H7 (cell line): ENCODE measurements around the gene TMEM52B. TPM values are rescaled to one million over a fixed set of nuclear protein-coding genes. Genes with fewer than 3 reads are reported as not detected.

Experiments used
- DNase-seq: peaks from one replicate; pipeline ENCODE4 v3.0.0; 2012
- H3K27me3 ChIP-seq: 2 replicates; pipeline ENCODE4 v1.6.0; 2011; ENCODE audit warnings: mild to moderate bottlenecking, low read length; ENCODE audit not compliant: control insufficient read depth, insufficient read depth
- H3K36me3 ChIP-seq: replicated peaks from 2 replicates; pipeline ENCODE4 v1.5.1; 2011; ENCODE audit warnings: low read length; ENCODE audit not compliant: control insufficient read depth, insufficient read depth
- H3K4me3 ChIP-seq: 2 replicates; pipeline ENCODE4 v1.5.1; 2011; ENCODE audit warnings: low read depth, mild to moderate bottlenecking, control low read depth, low read length, moderate library complexity; ENCODE audit not compliant: insufficient read depth
- total RNA-seq: library from RNA; depleted of rRNA; stranded (reverse); fragments of >200 nt; shearing (Covaris generic); gene quantifications from 2 replicates; pipeline ENCODE4 v1.2.3, GENCODE V29; 2014; rRNA removed

TMEM52B gene
- total RNA-seq = not detected in 2 replicates

GRCh38 chr12:10178821-10179220 is at the start of gene TMEM52B:
TMEM52B (plus strand) TSS chr12:10179032; CDS start chr12:10179575, 543 bp downstream.
- DNase-seq = no peak
- Histone ChIP-seq H3K4me3 (no peak within 1 kb of the TSS), H3K27me3 (no peaks in the 10 kb centered on the region), H3K36me3 (no peaks in the 10 kb centered on the region)

GRCh38 chr12:10130042-10130441 is 48.8 kb upstream of the TMEM52B start, which contains the start of gene CLEC7A:
CLEC7A (minus strand) TSS chr12:10130199; CDS start chr12:10130082, 117 bp downstream.
- DNase-seq = no peak
- no peak within 1 kb of the TSS for H3K4me3 ChIP-seq
- H3K27me3 ChIP-seq = no peaks in the 10 kb centered on the region
- no peaks in the 10 kb centered on the region for H3K36me3 ChIP-seq

- DNase-seq = no peak
- Histone ChIP-seq H3K4me3 (no peak overlapping the region), H3K36me3 (no peaks in the 10 kb centered on the region), H3K27me3 (no peaks in the 10 kb centered on the region)
Measured at GRCh38 chr12:10131111-10131690, 47.6 kb upstream of the TMEM52B start.

GRCh38 chr12:10132850-10133370 is 45.9 kb upstream of the TMEM52B start:
- Histone ChIP-seq H3K4me3 (no peak overlapping the region), H3K36me3 (no peaks in the 10 kb centered on the region), H3K27me3 (no peaks in the 10 kb centered on the region)
- DNase-seq = no peak

GRCh38 chr12:10135126-10135525 is 43.7 kb upstream of the TMEM52B start:
- H3K36me3 ChIP-seq = no peaks in the 10 kb centered on the region
- H3K4me3 ChIP-seq = no peak overlapping the region
- no peaks in the 10 kb centered on the region for H3K27me3 ChIP-seq
- no peak for DNase-seq

- no peak for DNase-seq
- H3K27me3 ChIP-seq = no peaks in the 10 kb centered on the region
- H3K36me3 ChIP-seq = no peaks in the 10 kb centered on the region
- no peak overlapping the region for H3K4me3 ChIP-seq
Measured at GRCh38 chr12:10136637-10137205, 42.1 kb upstream of the TMEM52B start.

GRCh38 chr12:10140001-10140400 is 38.8 kb upstream of the TMEM52B start:
- H3K27me3 ChIP-seq = no peaks in the 10 kb centered on the region
- peak; percentile 36 for DNase-seq
- no peak overlapping the region for H3K4me3 ChIP-seq
- no peaks in the 10 kb centered on the region for H3K36me3 ChIP-seq

GRCh38 chr12:10142976-10143589 is 35.7 kb upstream of the TMEM52B start:
- no peak for DNase-seq
- no peaks in the 10 kb centered on the region for H3K27me3 ChIP-seq
- H3K4me3 ChIP-seq = no peak overlapping the region
- H3K36me3 ChIP-seq = no peaks in the 10 kb centered on the region

- no peak overlapping the region for H3K4me3 ChIP-seq
- no peaks in the 10 kb centered on the region for H3K36me3 ChIP-seq
- DNase-seq = no peak
- no peaks in the 10 kb centered on the region for H3K27me3 ChIP-seq
Measured at GRCh38 chr12:10147714-10148403, 31.0 kb upstream of the TMEM52B start.

GRCh38 chr12:10151621-10152020 is 27.2 kb upstream of the TMEM52B start:
- H3K36me3 ChIP-seq = no peaks in the 10 kb centered on the region

GRCh38 chr12:10153271-10154144 is 25.3 kb upstream of the TMEM52B start:
- Histone ChIP-seq H3K36me3 (no peaks in the 10 kb centered on the region), H3K4me3 (peak overlapping the region; percentile 53), H3K27me3 (no peaks in the 10 kb centered on the region)
- peak; percentile 82 for DNase-seq

More at GRCh38 chr12:10151621-10152020, 27.2 kb upstream of the TMEM52B start:
- DNase-seq = no peak
- Histone ChIP-seq H3K27me3 (no peaks in the 10 kb centered on the region), H3K4me3 (no peak overlapping the region)

GRCh38 chr12:10154145-10154496 is 24.7 kb upstream of the TMEM52B start:
- H3K36me3 ChIP-seq = no peaks in the 10 kb centered on the region
- H3K4me3 ChIP-seq = peak overlapping the region; percentile 53
- H3K27me3 ChIP-seq = no peaks in the 10 kb centered on the region
- DNase-seq = no peak

GRCh38 chr12:10155966-10156365 is 22.9 kb upstream of the TMEM52B start:
- DNase-seq = no peak
- Histone ChIP-seq H3K27me3 (no peaks in the 10 kb centered on the region), H3K36me3 (no peaks in the 10 kb centered on the region), H3K4me3 (no peak overlapping the region)

- no peak for DNase-seq
- no peaks in the 10 kb centered on the region for H3K27me3 ChIP-seq
- no peaks in the 10 kb centered on the region for H3K36me3 ChIP-seq
- no peak overlapping the region for H3K4me3 ChIP-seq
Measured at GRCh38 chr12:10158406-10158805, 20.4 kb upstream of the TMEM52B start.
